RWPE1 (cell line): ENCODE measurements around the gene ACVR2A.
A peak's percentile ranks its signal among the peaks of the same experiment; 100 is the strongest.

Source experiments
- CTCF ChIA-PET: fragments of 350-600 bp; sonication (Branson Sonifier 250); formaldehyde crosslinking; extraction: SDS; loops from one replicate; lab custom pipeline; 2021; lab: Yijun Ruan, JAX
- POLR2A ChIA-PET: fragments of 400-600 bp; formaldehyde crosslinking; extraction: SDS; loops from one replicate; lab custom pipeline; 2020; ENCODE audit warnings: antibody characterized with exemption; ENCODE audit not compliant: low non-redundant PET; lab: Yijun Ruan, JAX
- DNase-seq: peaks from one replicate; pipeline ENCODE4 v3.0.0; 2012; ENCODE audit warnings: low spot score
- H3K27ac ChIP-seq: fragments of 450-650 bp; 2 replicates; pipeline ENCODE4 v1.5.1; 2017
- TF ChIP-seq, protein P1 (sequence below): fragments of 450-650 bp; conservative IDR thresholded peaks from 2 replicates; pipeline ENCODE4 v1.5.1; 2017; ENCODE audit warnings: low read depth, mild to moderate bottlenecking

Gene ACVR2A

DNA sequence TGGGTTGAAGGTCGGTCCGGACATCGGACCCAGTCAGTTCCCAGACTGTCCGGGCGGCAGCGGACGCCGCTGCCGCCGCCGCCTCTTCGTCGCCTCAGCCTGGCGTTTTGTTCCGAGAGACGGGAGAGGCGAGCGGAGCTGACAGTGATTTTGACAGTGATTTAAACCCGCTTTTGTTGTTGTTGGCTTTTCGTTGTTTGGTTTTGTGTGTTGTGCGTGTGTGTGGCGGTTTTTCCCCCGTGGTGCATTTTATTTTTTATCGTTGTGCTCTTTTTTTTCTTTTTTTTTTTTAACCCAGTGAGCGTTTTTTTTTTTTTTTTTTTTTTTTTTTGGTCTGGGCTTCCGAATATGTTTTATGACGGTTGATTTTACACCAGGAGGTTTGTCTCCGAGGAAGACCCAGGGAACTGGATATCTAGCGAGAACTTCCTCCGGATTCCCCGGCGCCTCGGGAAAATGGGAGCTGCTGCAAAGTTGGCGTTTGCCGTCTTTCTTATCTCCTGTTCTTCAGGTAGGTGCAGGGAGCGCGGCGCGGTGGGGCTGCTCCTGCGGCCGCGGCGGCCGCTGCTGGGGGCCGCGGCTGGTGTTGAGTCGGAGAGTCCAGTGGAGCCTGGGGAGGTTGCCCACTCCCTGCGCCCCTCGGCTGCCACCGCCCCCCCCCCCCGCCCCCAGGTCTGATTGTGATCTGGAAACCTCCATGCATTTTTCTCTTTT is at the start of gene ACVR2A:
TSS of gene ACVR2A (plus strand) at position 333 of the 714 bp plus-strand sequence. CDS start at position 457, 124 bp downstream.
- POLR2A ChIA-PET = interaction anchor here (0.6 kb wide), 1 partner anchor 778 kb away, joined by 3 read pairs; no protein-coding TSS in a partner anchor
- peak within 1 kb of the TSS; percentile 98 for H3K27ac ChIP-seq
- DNase-seq = peak; percentile 55
- CTCF ChIA-PET = interaction anchor here (1.0 kb wide), 1 partner anchor 50 kb away, joined by 6 read pairs; no protein-coding TSS in a partner anchor
- TF ChIP-seq, protein P1, sequence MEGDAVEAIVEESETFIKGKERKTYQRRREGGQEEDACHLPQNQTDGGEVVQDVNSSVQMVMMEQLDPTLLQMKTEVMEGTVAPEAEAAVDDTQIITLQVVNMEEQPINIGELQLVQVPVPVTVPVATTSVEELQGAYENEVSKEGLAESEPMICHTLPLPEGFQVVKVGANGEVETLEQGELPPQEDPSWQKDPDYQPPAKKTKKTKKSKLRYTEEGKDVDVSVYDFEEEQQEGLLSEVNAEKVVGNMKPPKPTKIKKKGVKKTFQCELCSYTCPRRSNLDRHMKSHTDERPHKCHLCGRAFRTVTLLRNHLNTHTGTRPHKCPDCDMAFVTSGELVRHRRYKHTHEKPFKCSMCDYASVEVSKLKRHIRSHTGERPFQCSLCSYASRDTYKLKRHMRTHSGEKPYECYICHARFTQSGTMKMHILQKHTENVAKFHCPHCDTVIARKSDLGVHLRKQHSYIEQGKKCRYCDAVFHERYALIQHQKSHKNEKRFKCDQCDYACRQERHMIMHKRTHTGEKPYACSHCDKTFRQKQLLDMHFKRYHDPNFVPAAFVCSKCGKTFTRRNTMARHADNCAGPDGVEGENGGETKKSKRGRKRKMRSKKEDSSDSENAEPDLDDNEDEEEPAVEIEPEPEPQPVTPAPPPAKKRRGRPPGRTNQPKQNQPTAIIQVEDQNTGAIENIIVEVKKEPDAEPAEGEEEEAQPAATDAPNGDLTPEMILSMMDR = no peak

DNA sequence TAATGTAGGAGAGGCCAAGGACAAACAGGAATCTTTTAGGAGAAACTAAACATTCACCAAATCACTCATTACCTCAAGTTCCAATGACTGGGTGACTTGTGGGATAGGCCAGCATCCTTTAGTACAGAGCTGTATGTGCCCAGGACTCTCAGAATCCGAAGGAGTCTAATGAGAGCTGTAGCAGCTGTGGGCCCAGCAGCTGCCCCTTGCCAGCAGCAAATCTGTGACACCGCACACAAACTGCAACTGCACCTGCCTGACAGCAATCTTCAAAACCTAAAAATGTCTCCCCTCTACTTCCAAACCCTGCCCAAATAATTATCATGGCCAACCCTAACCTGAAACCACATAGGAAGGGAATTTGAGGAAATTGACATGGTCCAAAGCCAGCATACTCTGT is 44.5 kb upstream of the ACVR2A start:
- TF ChIP-seq, protein P1 = no peak
- POLR2A ChIA-PET = no interaction called here
- DNase-seq = no peak
- CTCF ChIA-PET = no interaction called here
- no peak overlapping the region for H3K27ac ChIP-seq

DNA sequence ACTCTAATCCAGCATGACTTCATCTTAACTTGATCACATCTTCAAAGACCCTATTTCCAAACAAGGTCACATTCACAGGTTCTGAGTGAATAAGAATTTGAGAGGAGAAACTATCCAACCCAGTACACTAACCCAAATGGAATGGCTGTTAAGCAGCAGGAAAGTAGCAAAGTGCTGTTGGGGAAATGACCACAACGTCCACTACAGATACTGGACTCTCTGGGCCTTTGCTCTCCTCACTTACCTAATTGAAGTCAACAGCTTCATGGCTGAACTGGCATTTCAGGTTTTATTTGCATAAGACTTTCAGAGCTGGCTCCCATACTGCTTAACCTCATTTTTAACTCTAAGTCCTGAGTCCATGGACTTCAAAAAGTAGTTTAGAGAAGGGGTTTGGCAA is 38.0 kb upstream of the ACVR2A start:
- DNase-seq = no peak

DNA sequence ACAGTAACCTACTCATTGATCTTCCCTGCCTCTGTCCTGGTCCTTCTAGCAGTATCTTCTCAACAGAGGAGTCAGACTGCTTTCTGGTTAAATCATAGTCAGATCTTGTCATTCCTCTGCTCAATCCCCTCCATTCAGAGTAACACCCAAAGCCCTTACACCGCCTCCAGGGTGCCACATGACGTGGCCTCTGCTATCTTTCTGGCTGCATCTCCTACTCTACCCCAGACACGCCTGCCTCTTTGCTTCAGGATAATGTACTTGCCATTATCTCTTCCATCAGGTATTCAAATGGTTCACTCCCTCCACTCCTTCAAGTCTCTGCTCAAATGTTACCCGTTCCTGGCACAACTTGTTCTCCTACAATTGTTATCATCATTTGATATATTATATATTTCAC is 36.3 kb upstream of the ACVR2A start:
- TF ChIP-seq, protein P1 = no peak
- POLR2A ChIA-PET = no interaction called here
- DNase-seq = no peak
- H3K27ac ChIP-seq = no peak overlapping the region
- CTCF ChIA-PET = no interaction called here

More for the DNA sequence above, 38.0 kb upstream of the ACVR2A start:
- no peak overlapping the region for H3K27ac ChIP-seq
- TF ChIP-seq, protein P1 = no peak
- ChIA-PET POLR2A (no interaction called here), CTCF (no interaction called here)

DNA sequence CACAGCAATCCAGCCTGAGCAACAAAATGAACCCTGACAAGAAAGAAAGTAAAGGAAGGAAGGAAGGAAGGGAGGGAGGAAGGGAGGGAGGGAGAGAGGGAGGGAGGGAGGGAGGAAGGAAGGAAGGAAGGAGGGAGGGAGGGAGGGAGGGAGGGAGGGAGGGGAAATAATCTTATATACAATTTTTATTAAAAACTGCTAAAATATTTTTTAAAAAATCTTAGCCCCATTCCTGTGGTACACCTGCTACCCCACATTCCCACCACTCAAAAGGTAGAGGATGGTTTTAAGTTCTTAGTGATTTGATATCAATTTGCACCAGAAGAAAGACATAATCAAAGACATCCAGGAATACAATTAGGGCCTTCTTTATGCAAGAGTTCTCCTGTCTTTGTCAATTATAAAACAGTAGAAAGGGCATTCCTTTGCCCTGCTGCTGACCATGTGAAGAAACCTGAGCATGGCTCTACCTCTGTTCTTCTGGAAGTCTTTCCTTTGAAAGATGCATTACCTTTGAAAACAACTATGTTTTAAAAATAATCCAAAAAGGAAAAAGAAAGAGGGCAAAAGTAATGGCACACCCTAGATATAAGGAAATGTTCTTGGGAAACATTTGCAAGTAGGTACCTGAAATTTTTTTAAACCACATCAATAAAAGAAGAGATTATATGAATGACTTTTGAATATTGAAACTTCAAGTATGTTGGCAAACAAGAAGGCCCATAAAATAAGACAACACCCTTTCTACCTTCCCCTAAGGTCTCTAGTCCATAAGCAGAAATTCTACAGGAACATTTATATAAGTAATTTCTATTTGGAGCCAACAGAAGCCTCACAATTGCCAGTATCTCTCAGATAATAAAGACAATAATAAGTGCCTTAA is 33.7 kb upstream of the ACVR2A start:
- ChIA-PET POLR2A (no interaction called here), CTCF (no interaction called here)
- DNase-seq = no peak
- TF ChIP-seq, protein P1 = no peak
- no peak overlapping the region for H3K27ac ChIP-seq

DNA sequence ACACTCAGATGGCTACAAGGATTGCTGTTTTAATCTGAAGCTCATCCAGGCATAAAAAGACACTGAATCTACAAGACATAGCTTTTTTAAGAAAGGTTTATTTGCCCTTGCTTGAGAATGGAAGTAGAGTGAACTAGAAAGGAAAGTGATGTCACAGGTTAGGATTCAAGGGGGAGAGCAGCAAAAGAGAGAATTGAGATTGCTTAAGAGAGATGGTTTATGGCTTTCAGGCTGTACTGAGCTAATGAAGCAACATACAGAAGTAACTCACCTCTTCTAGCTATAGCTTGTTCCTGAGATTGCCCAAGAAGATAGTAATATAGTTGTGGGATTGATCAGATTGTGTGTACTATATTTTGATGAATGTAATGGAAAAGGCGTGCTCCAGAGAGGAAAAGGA is 26.1 kb upstream of the ACVR2A start:
- POLR2A ChIA-PET = no interaction called here
- H3K27ac ChIP-seq = no peak overlapping the region
- no peak for DNase-seq
- TF ChIP-seq, protein P1 = no peak
- CTCF ChIA-PET = no interaction called here
